HL-60 (cell line): ENCODE measurements around the gene IMPACT.
A peak's percentile ranks its signal among the peaks of the same experiment; 100 is the strongest.

Source experiments
- DNase-seq, 2 experiments: peaks; one replicate each; pipeline ENCODE4 v3.0.0-alpha.2; 2010 to 2020; ENCODE audit warnings: low read depth in 1 of 2, low spot score in 1 of 2
- H3K27ac ChIP-seq: fragments of 250-450 bp; sonication (Bioruptor Pico); replicated peaks from 2 replicates; pipeline ENCODE4 v1.5.1; 2020; ENCODE audit warnings: mild to moderate bottlenecking, moderate library complexity
- H3K27me3 ChIP-seq: fragments of 250-450 bp; sonication (Bioruptor Pico); 2 replicates; pipeline ENCODE4 v1.5.1; 2021; ENCODE audit warnings: mild to moderate bottlenecking, moderate library complexity; ENCODE audit not compliant: insufficient read depth, poor library complexity, severe bottlenecking
- H3K4me3 ChIP-seq: replicated peaks from 2 replicates; pipeline ENCODE4 v1.5.1; 2011; ENCODE audit warnings: mild to moderate bottlenecking, control low read depth, low read length; ENCODE audit not compliant: insufficient read depth
- CTCF ChIP-seq: IDR thresholded peaks from one replicate; pipeline ENCODE4 v1.5.1; 2011; ENCODE audit warnings: low read length, control low read depth, inconsistent platforms; ENCODE audit not compliant: insufficient read depth
- GABPA ChIP-seq: IDR thresholded peaks from 2 replicates; pipeline ENCODE4 v1.6.1; 2012; ENCODE audit warnings: low read depth
- POLR2AphosphoS5 ChIP-seq: IDR thresholded peaks from 2 replicates; pipeline ENCODE4 v1.6.1; 2012; ENCODE audit warnings: low read depth
- SPI1 ChIP-seq: IDR thresholded peaks from 2 replicates; pipeline ENCODE4 v1.6.1; 2012; ENCODE audit warnings: low read depth, mild to moderate bottlenecking, borderline replicate concordance
- TF ChIP-seq, protein P1 (sequence below): IDR thresholded peaks from 2 replicates; pipeline ENCODE4 v1.6.1; 2012; ENCODE audit warnings: low read depth; ENCODE audit not compliant: insufficient replicate concordance

Gene IMPACT

GRCh38 chr18:24421831-24422230 lies 4.6 kb upstream of the IMPACT start:
- H3K27me3 ChIP-seq: no peaks in the 10 kb centered on the region
- TF ChIP-seq, protein P1, sequence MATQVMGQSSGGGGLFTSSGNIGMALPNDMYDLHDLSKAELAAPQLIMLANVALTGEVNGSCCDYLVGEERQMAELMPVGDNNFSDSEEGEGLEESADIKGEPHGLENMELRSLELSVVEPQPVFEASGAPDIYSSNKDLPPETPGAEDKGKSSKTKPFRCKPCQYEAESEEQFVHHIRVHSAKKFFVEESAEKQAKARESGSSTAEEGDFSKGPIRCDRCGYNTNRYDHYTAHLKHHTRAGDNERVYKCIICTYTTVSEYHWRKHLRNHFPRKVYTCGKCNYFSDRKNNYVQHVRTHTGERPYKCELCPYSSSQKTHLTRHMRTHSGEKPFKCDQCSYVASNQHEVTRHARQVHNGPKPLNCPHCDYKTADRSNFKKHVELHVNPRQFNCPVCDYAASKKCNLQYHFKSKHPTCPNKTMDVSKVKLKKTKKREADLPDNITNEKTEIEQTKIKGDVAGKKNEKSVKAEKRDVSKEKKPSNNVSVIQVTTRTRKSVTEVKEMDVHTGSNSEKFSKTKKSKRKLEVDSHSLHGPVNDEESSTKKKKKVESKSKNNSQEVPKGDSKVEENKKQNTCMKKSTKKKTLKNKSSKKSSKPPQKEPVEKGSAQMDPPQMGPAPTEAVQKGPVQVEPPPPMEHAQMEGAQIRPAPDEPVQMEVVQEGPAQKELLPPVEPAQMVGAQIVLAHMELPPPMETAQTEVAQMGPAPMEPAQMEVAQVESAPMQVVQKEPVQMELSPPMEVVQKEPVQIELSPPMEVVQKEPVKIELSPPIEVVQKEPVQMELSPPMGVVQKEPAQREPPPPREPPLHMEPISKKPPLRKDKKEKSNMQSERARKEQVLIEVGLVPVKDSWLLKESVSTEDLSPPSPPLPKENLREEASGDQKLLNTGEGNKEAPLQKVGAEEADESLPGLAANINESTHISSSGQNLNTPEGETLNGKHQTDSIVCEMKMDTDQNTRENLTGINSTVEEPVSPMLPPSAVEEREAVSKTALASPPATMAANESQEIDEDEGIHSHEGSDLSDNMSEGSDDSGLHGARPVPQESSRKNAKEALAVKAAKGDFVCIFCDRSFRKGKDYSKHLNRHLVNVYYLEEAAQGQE: no peak
- TF ChIP-seq SPI1: 0 out of 2 replicates have a peak, but pooled peaks have one; percentile 8
- TF ChIP-seq CTCF: no peak
- H3K4me3 ChIP-seq: no peak overlapping the region
- no peak for DNase-seq
- no peak overlapping the region for H3K27ac ChIP-seq

GRCh38 chr18:24426073-24426397 lies 435 bp upstream of the IMPACT start:
- Histone ChIP-seq H3K4me3 (peak overlapping the region; percentile 70), H3K27me3 (no peaks in the 10 kb centered on the region), H3K27ac (peak overlapping the region; percentile 93)
- DNase-seq: no peak
- TF ChIP-seq, protein P1: no peak
- TF ChIP-seq GABPA (no peak), SPI1 (no peak), POLR2AphosphoS5 (no peak), CTCF (no peak)

GRCh38 chr18:24427484-24427883 lies 1.0 kb downstream of the IMPACT start:
- H3K27ac ChIP-seq: peak overlapping the region; percentile 93
- peak in 1 of 2 experiments; percentile 49 for DNase-seq
- TF ChIP-seq POLR2AphosphoS5 (no peak), SPI1 (no peak), GABPA (no peak), CTCF (no peak)
- TF ChIP-seq, protein P1: no peak
- no peaks in the 10 kb centered on the region for H3K27me3 ChIP-seq
- peak overlapping the region; percentile 70 for H3K4me3 ChIP-seq
